Progenitor cell of endocrine pancreas (in vitro differentiated cells): Measurements from ENCODE around the gene GUCY1A2. TPM values are rescaled to one million over a fixed set of nuclear protein-coding genes. Genes with fewer than 3 reads are reported as not detected.

Experiments
- DNase-seq: peaks from one replicate; pipeline ENCODE4 v3.0.0; 2021; ENCODE audit warnings: low spot score; ENCODE audit not compliant: unreplicated experiment
- H3K27ac Mint-ChIP-seq: 2 replicates; pipeline ENCODE4 v1.8.0; 2021; ENCODE audit warnings: mild to moderate bottlenecking, moderate library complexity, mixed read lengths
- H3K27me3 Mint-ChIP-seq: 2 replicates; pipeline ENCODE4 v1.8.0; 2021; ENCODE audit warnings: mixed read lengths
- H3K36me3 Mint-ChIP-seq: 2 replicates; pipeline ENCODE4 v1.8.0; 2022; ENCODE audit warnings: mixed read lengths; ENCODE audit not compliant: insufficient read depth
- H3K4me1 Mint-ChIP-seq: 2 replicates; pipeline ENCODE4 v1.8.0; 2021; ENCODE audit warnings: low read depth, mixed read lengths
- H3K4me3 Mint-ChIP-seq: 2 replicates; pipeline ENCODE4 v1.8.0; 2021; ENCODE audit warnings: low read depth, mild to moderate bottlenecking, moderate library complexity, mixed read lengths
- H3K9me3 Mint-ChIP-seq: 2 replicates; pipeline ENCODE4 v1.8.0; 2021; ENCODE audit warnings: low read depth, mixed read lengths
- CTCF ChIP-seq: fragments of 200-600 bp; sonication (generic); IDR thresholded peaks from one replicate; pipeline ENCODE4 v1.5.0; 2021; ENCODE audit warnings: antibody characterized with exemption, mild to moderate bottlenecking; ENCODE audit not compliant: unreplicated experiment
- total RNA-seq: library from RNA; stranded (reverse); gene quantifications from 2 replicates; pipeline ENCODE4 v1.2.1, GENCODE V29; 2021

GUCY1A2 gene
- total RNA-seq, 1 donor from 2014 or later = 38.5 TPM

GRCh38 chr11:106765469-106766258 lies 252.6 kb downstream of the GUCY1A2 start:
- peaks cover 12% of the 10 kb centered on the region for H3K4me1 Mint-ChIP-seq
- no peaks in the 10 kb centered on the region for H3K27me3 Mint-ChIP-seq
- DNase-seq = no peak
- no peak overlapping the region for H3K27ac Mint-ChIP-seq
- H3K36me3 Mint-ChIP-seq = no peaks in the 10 kb centered on the region
- H3K9me3 Mint-ChIP-seq = no peaks in the 10 kb centered on the region
- no peak for TF ChIP-seq CTCF
- no peak overlapping the region for H3K4me3 Mint-ChIP-seq

GRCh38 chr11:106763501-106763900 lies 254.8 kb downstream of the GUCY1A2 start:
- Mint-ChIP-seq H3K4me3 (no peak overlapping the region), H3K27me3 (no peaks in the 10 kb centered on the region), H3K36me3 (peaks cover 6% of the 10 kb centered on the region), H3K27ac (no peak overlapping the region), H3K9me3 (peaks cover 3% of the 10 kb centered on the region), H3K4me1 (peaks cover 15% of the 10 kb centered on the region)
- no peak for TF ChIP-seq CTCF
- no peak for DNase-seq

- no peak overlapping the region for H3K27ac Mint-ChIP-seq
- H3K4me3 Mint-ChIP-seq = no peak overlapping the region
- TF ChIP-seq CTCF = no peak
- DNase-seq = no peak
- peaks cover 17% of the 10 kb centered on the region for H3K36me3 Mint-ChIP-seq
- peaks cover 11% of the 10 kb centered on the region for H3K4me1 Mint-ChIP-seq
- H3K9me3 Mint-ChIP-seq = peaks cover 9% of the 10 kb centered on the region
- H3K27me3 Mint-ChIP-seq = no peaks in the 10 kb centered on the region
These were observed 256.5 kb downstream of the GUCY1A2 start for GRCh38 chr11:106761745-106762144.

- peaks cover 11% of the 10 kb centered on the region for H3K4me1 Mint-ChIP-seq
- H3K27ac Mint-ChIP-seq = no peak overlapping the region
- no peak overlapping the region for H3K4me3 Mint-ChIP-seq
- peaks cover 20% of the 10 kb centered on the region for H3K36me3 Mint-ChIP-seq
- TF ChIP-seq CTCF = no peak
- peaks cover 11% of the 10 kb centered on the region for H3K9me3 Mint-ChIP-seq
- H3K27me3 Mint-ChIP-seq = no peaks in the 10 kb centered on the region
- DNase-seq = no peak
These were observed 257.0 kb downstream of the GUCY1A2 start for GRCh38 chr11:106761240-106761639.

GRCh38 chr11:106748059-106748458 lies 270.2 kb downstream of the GUCY1A2 start:
- no peak for DNase-seq
- H3K4me3 Mint-ChIP-seq = no peak overlapping the region
- TF ChIP-seq CTCF = no peak
- peaks cover 3% of the 10 kb centered on the region for H3K36me3 Mint-ChIP-seq
- no peaks in the 10 kb centered on the region for H3K27me3 Mint-ChIP-seq
- no peaks in the 10 kb centered on the region for H3K9me3 Mint-ChIP-seq
- peaks cover 6% of the 10 kb centered on the region for H3K4me1 Mint-ChIP-seq
- H3K27ac Mint-ChIP-seq = no peak overlapping the region
